Activated naive CD8-positive, alpha-beta T cell (primary cell): ENCODE data around the gene CDH8.

Experiments
- H3K27ac Mint-ChIP-seq: one replicate; pipeline ENCODE4 v1.8.0; 2021; ENCODE audit warnings: mixed read lengths
- H3K27me3 Mint-ChIP-seq: one replicate; pipeline ENCODE4 v1.8.0; 2021; ENCODE audit warnings: mixed read lengths
- H3K36me3 Mint-ChIP-seq: one replicate; pipeline ENCODE4 v1.8.0; 2021; ENCODE audit warnings: mixed read lengths
- H3K4me1 Mint-ChIP-seq: one replicate; pipeline ENCODE4 v1.8.0; 2021; ENCODE audit warnings: low read depth, mixed read lengths
- H3K4me3 Mint-ChIP-seq: one replicate; pipeline ENCODE4 v1.8.0; 2021; ENCODE audit warnings: mild to moderate bottlenecking, mixed read lengths
- H3K9me3 Mint-ChIP-seq: one replicate; pipeline ENCODE4 v1.8.0; 2021; ENCODE audit warnings: low read depth, mixed read lengths

Gene CDH8

GRCh38 chr16:61654962-61655361, 381.3 kb downstream of the CDH8 start:
- Mint-ChIP-seq H3K27ac (no peak overlapping the region), H3K27me3 (no peaks in the 10 kb centered on the region), H3K4me3 (no peak overlapping the region), H3K4me1 (no peaks in the 10 kb centered on the region), H3K36me3 (no peaks in the 10 kb centered on the region), H3K9me3 (peaks cover 9% of the 10 kb centered on the region)

- Mint-ChIP-seq H3K27ac (no peak overlapping the region), H3K4me1 (no peaks in the 10 kb centered on the region), H3K27me3 (no peaks in the 10 kb centered on the region), H3K9me3 (peaks cover 8% of the 10 kb centered on the region), H3K4me3 (no peak overlapping the region), H3K36me3 (no peaks in the 10 kb centered on the region)
Measured at GRCh38 chr16:61653544-61653943, 382.7 kb downstream of the CDH8 start.

GRCh38 chr16:61645561-61645960, 390.7 kb downstream of the CDH8 start:
- H3K4me1 Mint-ChIP-seq = no peaks in the 10 kb centered on the region
- no peaks in the 10 kb centered on the region for H3K36me3 Mint-ChIP-seq
- no peak overlapping the region for H3K4me3 Mint-ChIP-seq
- no peaks in the 10 kb centered on the region for H3K27me3 Mint-ChIP-seq
- H3K9me3 Mint-ChIP-seq = peaks cover 10% of the 10 kb centered on the region
- no peak overlapping the region for H3K27ac Mint-ChIP-seq

- peaks cover 12% of the 10 kb centered on the region for H3K9me3 Mint-ChIP-seq
- H3K4me3 Mint-ChIP-seq = no peak overlapping the region
- H3K36me3 Mint-ChIP-seq = no peaks in the 10 kb centered on the region
- H3K27ac Mint-ChIP-seq = no peak overlapping the region
- H3K4me1 Mint-ChIP-seq = no peaks in the 10 kb centered on the region
- H3K27me3 Mint-ChIP-seq = no peaks in the 10 kb centered on the region
Measured at GRCh38 chr16:61644736-61645135, 391.5 kb downstream of the CDH8 start.

GRCh38 chr16:61617219-61617783, 418.9 kb downstream of the CDH8 start:
- Mint-ChIP-seq H3K27ac (no peak overlapping the region), H3K9me3 (peaks cover 3% of the 10 kb centered on the region), H3K4me1 (no peaks in the 10 kb centered on the region), H3K36me3 (no peaks in the 10 kb centered on the region), H3K27me3 (no peaks in the 10 kb centered on the region), H3K4me3 (no peak overlapping the region)

- no peaks in the 10 kb centered on the region for H3K4me1 Mint-ChIP-seq
- H3K4me3 Mint-ChIP-seq = no peak overlapping the region
- H3K9me3 Mint-ChIP-seq = peaks cover 6% of the 10 kb centered on the region
- H3K27ac Mint-ChIP-seq = no peak overlapping the region
- no peaks in the 10 kb centered on the region for H3K27me3 Mint-ChIP-seq
- no peaks in the 10 kb centered on the region for H3K36me3 Mint-ChIP-seq
Measured at GRCh38 chr16:61616088-61616487, 420.1 kb downstream of the CDH8 start.

- Mint-ChIP-seq H3K27ac (no peak overlapping the region), H3K4me3 (no peak overlapping the region), H3K36me3 (no peaks in the 10 kb centered on the region), H3K27me3 (no peaks in the 10 kb centered on the region), H3K9me3 (peaks cover 9% of the 10 kb centered on the region), H3K4me1 (no peaks in the 10 kb centered on the region)
Measured at GRCh38 chr16:61611847-61612491, 424.3 kb downstream of the CDH8 start.

GRCh38 chr16:61606581-61606980, 429.7 kb downstream of the CDH8 start:
- H3K4me3 Mint-ChIP-seq = no peak overlapping the region

More at GRCh38 chr16:61606581-61606980, 429.7 kb downstream of the CDH8 start:
- Mint-ChIP-seq H3K27me3 (no peaks in the 10 kb centered on the region), H3K27ac (no peak overlapping the region), H3K9me3 (peaks cover 21% of the 10 kb centered on the region), H3K36me3 (no peaks in the 10 kb centered on the region), H3K4me1 (no peaks in the 10 kb centered on the region)
